Measurements from ENCODE around the gene TP53I13. TPM values are rescaled to one million over a fixed set of nuclear protein-coding genes. Genes with fewer than 3 reads are reported as not detected.

Gene TP53I13
- total and polyA plus RNA-seq, 2 experiments from 2014 or later: 104 to 105 TPM

DNA sequence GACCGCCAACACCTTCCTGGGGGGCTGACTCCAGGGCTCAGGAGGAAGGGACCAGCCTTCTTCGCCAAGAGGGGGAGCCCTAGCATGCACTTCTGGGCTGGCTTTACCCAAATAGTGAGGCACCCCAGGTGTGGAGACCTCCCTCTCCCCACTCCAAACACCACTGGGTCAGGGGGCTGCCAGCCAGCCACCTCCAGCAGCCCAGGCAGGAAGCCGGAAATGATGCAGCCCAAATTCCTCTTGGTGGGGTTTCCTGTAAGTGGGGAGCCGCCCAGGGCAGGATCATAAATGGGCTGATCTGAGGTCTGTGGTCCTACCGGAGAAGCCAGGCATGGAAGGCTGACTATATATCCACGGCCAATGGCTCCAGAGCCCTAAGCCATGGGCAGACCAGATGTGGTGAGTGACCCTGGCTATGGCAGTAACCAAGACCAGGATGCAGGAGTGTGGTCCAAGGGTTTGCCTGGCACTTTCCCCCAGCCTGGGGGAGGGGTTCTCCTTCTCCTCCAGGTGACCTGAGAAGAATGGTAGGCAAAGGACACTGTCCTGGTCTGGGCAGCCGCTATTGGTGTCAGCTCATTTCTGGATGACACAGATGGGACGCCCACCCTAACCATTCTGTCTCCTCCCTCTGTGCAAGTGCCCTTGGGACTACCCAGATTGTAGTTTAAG is 16.7 kb downstream of the TP53I13 start:
- peak in 1 of 2 donors; percentile 45 for DNase-seq (ENCODE audit: low read depth in 1 of 2, low spot score in 1 of 2)
- no peak overlapping the region for H3K4me3 ChIP-seq
- TF ChIP-seq CTCF (IDR thresholded peaks at IDR 0.05; ENCODE audit: low read depth, low read length): peak; percentile 38
- H3K4me1 ChIP-seq (ENCODE audit: low read depth): peaks cover 11% of the 10 kb centered on the region
- H3K27me3 ChIP-seq: no peaks in the 10 kb centered on the region
- H3K9me3 ChIP-seq (ENCODE audit: low read depth): no peaks in the 10 kb centered on the region
- H3K36me3 ChIP-seq: no peaks in the 10 kb centered on the region
- no peak overlapping the region for H3K27ac ChIP-seq

DNA sequence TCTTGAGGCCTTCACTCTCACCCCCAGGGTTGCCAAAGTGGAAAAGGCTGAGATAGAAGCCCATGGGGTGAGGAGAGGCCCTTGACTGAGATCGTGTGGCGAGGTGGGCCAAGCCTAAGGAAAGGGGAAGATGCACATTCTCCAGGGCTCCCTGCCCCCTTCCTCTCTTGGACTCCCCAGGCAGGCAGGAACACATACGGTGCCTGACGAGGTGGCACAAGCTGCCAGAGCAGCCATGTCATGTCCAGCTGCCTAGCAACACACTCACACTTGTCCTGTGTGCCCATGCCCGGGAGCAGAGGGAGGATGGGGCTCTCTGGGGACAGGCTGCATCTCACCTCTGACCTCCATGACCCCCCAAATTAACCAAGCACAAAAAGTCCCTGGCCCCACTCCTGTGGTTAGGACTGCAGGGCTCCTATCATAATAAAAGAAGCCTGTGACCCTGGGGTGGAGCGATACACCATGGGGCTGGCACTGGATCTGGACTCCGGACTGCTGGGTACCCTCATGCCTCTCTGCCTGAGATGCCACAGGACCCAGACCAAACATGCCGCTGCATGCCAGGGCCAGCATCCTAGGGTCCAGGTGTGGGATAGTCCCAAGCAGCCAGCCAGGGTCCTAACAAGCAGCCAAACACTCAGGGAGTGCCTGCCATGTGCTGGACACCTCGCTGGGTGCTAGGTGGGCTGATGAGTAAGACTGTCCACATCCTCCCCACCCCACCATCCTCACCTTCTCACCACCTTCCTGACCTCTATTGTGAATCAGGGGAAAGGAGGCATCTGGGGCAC is 18.4 kb downstream of the TP53I13 start:
- Histone ChIP-seq H3K27me3 (no peaks in the 10 kb centered on the region), H3K36me3 (no peaks in the 10 kb centered on the region), H3K4me1 (ENCODE audit: low read depth) (peaks cover 18% of the 10 kb centered on the region), H3K4me3 (no peak overlapping the region), H3K27ac (no peak overlapping the region), H3K9me3 (ENCODE audit: low read depth) (no peaks in the 10 kb centered on the region)
- no peak for DNase-seq (ENCODE audit: low read depth in 1 of 2, low spot score in 1 of 2)
- no peak for TF ChIP-seq CTCF (IDR thresholded peaks at IDR 0.05; ENCODE audit: low read depth, low read length)

DNA sequence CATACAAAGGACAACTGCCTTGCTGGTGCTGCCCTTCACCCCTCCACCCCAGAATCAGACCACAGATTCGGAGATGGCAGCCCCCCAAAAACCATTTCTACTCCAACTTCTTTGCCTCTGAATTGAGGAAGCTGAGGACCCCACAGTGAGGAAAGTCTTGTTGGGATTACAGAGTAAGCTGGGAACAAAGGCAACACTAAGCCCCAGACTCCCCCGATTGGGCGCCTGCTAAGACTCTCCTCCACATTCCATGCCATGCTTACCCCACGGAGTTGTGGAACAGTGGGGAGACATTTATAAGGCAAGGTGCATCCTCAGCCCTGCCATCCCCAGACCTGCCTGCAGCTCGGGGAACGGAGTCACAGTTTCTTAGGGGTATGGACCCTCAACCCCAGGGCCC is 19.1 kb downstream of the TP53I13 start:
- TF ChIP-seq CTCF (IDR thresholded peaks at IDR 0.05; ENCODE audit: low read depth, low read length): no peak
- Histone ChIP-seq H3K4me1 (ENCODE audit: low read depth) (peaks cover 18% of the 10 kb centered on the region), H3K27me3 (no peaks in the 10 kb centered on the region), H3K9me3 (ENCODE audit: low read depth) (no peaks in the 10 kb centered on the region), H3K36me3 (no peaks in the 10 kb centered on the region), H3K27ac (no peak overlapping the region), H3K4me3 (no peak overlapping the region)
- no peak for DNase-seq (ENCODE audit: low read depth in 1 of 2, low spot score in 1 of 2)

DNA sequence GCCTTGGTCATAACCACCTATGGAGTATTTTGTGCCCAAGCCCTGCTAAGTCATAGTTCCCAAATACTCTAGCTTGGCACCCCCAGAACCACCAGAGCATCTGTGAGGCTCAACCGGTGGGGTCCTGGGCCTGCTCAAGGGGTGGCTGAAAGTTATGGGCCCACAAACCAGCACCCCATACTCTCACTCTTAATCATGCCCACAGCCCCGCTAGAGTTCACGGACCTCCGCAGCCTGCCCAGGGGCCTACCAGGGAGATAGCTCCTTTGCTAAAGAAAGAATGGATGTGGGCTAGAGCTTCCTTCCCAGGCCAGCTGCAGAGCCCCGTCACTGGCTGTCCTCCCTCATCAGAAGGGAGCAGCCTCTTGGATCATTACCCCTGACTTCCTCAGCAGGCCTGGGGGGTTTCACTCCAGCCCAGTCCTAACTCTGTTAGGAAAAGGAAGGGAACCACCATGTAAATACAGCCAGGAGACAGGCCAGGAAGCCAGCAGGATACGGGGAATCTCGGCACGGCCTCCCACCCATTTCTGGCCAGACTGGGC is 19.6 kb downstream of the TP53I13 start:
- Histone ChIP-seq H3K4me1 (ENCODE audit: low read depth) (peaks cover 18% of the 10 kb centered on the region), H3K9me3 (ENCODE audit: low read depth) (no peaks in the 10 kb centered on the region), H3K36me3 (no peaks in the 10 kb centered on the region), H3K27ac (no peak overlapping the region), H3K27me3 (no peaks in the 10 kb centered on the region), H3K4me3 (peak overlapping the region; percentile 46)
- TF ChIP-seq CTCF (IDR thresholded peaks at IDR 0.05; ENCODE audit: low read depth, low read length): no peak
- no peak for DNase-seq (ENCODE audit: low read depth in 1 of 2, low spot score in 1 of 2)

DNA sequence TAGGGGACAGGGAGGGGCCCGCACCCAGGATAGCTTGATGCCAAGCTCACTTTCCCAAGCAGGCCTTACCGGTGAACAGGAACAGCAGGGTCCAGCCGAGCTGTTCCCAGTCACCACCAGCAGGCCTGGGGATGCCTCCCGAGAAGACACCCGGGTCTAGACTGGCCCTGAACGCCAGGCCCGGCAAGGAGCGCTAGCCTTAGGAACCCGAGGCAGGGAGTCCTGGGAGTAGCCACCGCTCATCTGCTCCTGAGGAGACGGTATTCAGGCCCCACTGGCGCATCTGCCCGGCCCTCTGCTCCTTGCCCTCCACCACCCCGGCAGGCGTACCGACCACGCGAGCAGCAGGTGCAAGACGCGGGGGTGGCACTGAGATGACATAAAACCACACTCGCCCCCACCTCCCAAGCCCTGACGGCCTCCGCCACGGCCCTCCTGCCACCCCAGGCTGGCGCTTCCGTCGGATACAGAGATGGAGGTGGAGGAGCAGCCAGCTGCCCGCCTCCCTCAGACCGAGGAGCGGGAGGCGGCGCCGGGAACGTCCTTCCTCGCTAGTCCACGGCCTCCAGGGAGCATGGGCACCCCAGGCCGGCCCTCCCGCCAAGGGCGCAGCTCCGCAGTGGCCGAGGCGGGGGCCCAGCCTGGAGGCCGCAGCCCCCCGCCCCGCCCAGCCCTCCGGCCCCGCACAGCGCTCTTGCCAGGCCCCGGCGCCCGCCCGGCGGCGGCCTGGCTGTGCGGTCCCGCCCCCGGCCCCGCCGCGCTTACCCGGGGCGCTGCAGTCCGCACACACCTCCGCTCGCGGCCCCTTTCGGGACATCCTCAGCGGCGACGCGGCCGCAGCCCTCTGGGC is 20.3 kb downstream of the TP53I13 start:
- Histone ChIP-seq H3K36me3 (no peaks in the 10 kb centered on the region), H3K4me1 (ENCODE audit: low read depth) (peaks cover 21% of the 10 kb centered on the region), H3K27me3 (peaks cover 4% of the 10 kb centered on the region), H3K27ac (no peak overlapping the region), H3K9me3 (ENCODE audit: low read depth) (no peaks in the 10 kb centered on the region), H3K4me3 (peak overlapping the region; percentile 46)
- DNase-seq (ENCODE audit: low read depth in 1 of 2, low spot score in 1 of 2): peak; percentile 35 to 68
- no peak for TF ChIP-seq CTCF (IDR thresholded peaks at IDR 0.05; ENCODE audit: low read depth, low read length)

Measured in cardiac muscle cell (in vitro differentiated cells and primary cell).